ENCODE data around the gene KCNJ15.
"Not testable (repeated sequence)": the region's sequence is repeated elsewhere in the genome, so short reads cannot be mapped to it uniquely, and the experiment has no call there.

KCNJ15 gene

GRCh38 chr21:38244407-38244787, 12.4 kb upstream of the KCNJ15 start:
- no peak for DNase-seq (ENCODE audit: low read depth in 3 of 3, low spot score in 1 of 3)

- peak; percentile 8 to 47 (median 22) for DNase-seq (ENCODE audit: low read depth in 3 of 3, low spot score in 1 of 3)
These were observed 11.6 kb upstream of the KCNJ15 start for GRCh38 chr21:38244885-38245869.

- no peak for DNase-seq (ENCODE audit: low read depth in 3 of 3, low spot score in 1 of 3)
These were observed 10.3 kb upstream of the KCNJ15 start for GRCh38 chr21:38246511-38246910.

- DNase-seq (ENCODE audit: low read depth in 3 of 3, low spot score in 1 of 3): not testable (repeated sequence)
These were observed 9.7 kb upstream of the KCNJ15 start for GRCh38 chr21:38247054-38247453.

GRCh38 chr21:38247738-38248510, 8.9 kb upstream of the KCNJ15 start:
- no peak for DNase-seq (ENCODE audit: low read depth in 3 of 3, low spot score in 1 of 3)

GRCh38 chr21:38249256-38249655, 7.5 kb upstream of the KCNJ15 start:
- DNase-seq (ENCODE audit: low read depth in 3 of 3, low spot score in 1 of 3): no peak

- DNase-seq (ENCODE audit: low read depth in 3 of 3, low spot score in 1 of 3): no peak
These were observed 7.0 kb upstream of the KCNJ15 start for GRCh38 chr21:38249696-38250278.

- no peak for DNase-seq (ENCODE audit: low read depth in 3 of 3, low spot score in 1 of 3)
These were observed 5.8 kb upstream of the KCNJ15 start for GRCh38 chr21:38250991-38251418.

GRCh38 chr21:38254970-38255369, 1.8 kb upstream of the KCNJ15 start:
- no peak for DNase-seq (ENCODE audit: low read depth in 3 of 3, low spot score in 1 of 3)

- no peak for DNase-seq (ENCODE audit: low read depth in 3 of 3, low spot score in 1 of 3)
These were observed 1.1 kb upstream of the KCNJ15 start for GRCh38 chr21:38255571-38256117.

GRCh38 chr21:38257667-38258066, 876 bp downstream of the KCNJ15 start:
- DNase-seq (ENCODE audit: low read depth in 3 of 3, low spot score in 1 of 3): no peak

GRCh38 chr21:38258521-38259485, 2.0 kb downstream of the KCNJ15 start:
- no peak for DNase-seq (ENCODE audit: low read depth in 3 of 3, low spot score in 1 of 3)

GRCh38 chr21:38259665-38260064, 2.9 kb downstream of the KCNJ15 start:
- DNase-seq (ENCODE audit: low read depth in 3 of 3, low spot score in 1 of 3): no peak

GRCh38 chr21:38260426-38260825, 3.6 kb downstream of the KCNJ15 start:
- DNase-seq (ENCODE audit: low read depth in 3 of 3, low spot score in 1 of 3): no peak

GRCh38 chr21:38261851-38262250, 5.1 kb downstream of the KCNJ15 start:
- DNase-seq (ENCODE audit: low read depth in 3 of 3, low spot score in 1 of 3): no peak

GRCh38 chr21:38263493-38263892, 6.7 kb downstream of the KCNJ15 start:
- DNase-seq (ENCODE audit: low read depth in 3 of 3, low spot score in 1 of 3): no peak

- DNase-seq (ENCODE audit: low read depth in 3 of 3, low spot score in 1 of 3): no peak
These were observed 7.8 kb downstream of the KCNJ15 start for GRCh38 chr21:38264571-38264970.

- DNase-seq (ENCODE audit: low read depth in 3 of 3, low spot score in 1 of 3): no peak
These were observed 8.4 kb downstream of the KCNJ15 start for GRCh38 chr21:38265166-38265565.

- DNase-seq (ENCODE audit: low read depth in 3 of 3, low spot score in 1 of 3): no peak
These were observed 9.9 kb downstream of the KCNJ15 start for GRCh38 chr21:38266732-38267131.

- DNase-seq (ENCODE audit: low read depth in 3 of 3, low spot score in 1 of 3): no peak
These were observed 10.5 kb downstream of the KCNJ15 start for GRCh38 chr21:38267136-38267755.
